ENCODE results near the gene MCC.

DNA sequence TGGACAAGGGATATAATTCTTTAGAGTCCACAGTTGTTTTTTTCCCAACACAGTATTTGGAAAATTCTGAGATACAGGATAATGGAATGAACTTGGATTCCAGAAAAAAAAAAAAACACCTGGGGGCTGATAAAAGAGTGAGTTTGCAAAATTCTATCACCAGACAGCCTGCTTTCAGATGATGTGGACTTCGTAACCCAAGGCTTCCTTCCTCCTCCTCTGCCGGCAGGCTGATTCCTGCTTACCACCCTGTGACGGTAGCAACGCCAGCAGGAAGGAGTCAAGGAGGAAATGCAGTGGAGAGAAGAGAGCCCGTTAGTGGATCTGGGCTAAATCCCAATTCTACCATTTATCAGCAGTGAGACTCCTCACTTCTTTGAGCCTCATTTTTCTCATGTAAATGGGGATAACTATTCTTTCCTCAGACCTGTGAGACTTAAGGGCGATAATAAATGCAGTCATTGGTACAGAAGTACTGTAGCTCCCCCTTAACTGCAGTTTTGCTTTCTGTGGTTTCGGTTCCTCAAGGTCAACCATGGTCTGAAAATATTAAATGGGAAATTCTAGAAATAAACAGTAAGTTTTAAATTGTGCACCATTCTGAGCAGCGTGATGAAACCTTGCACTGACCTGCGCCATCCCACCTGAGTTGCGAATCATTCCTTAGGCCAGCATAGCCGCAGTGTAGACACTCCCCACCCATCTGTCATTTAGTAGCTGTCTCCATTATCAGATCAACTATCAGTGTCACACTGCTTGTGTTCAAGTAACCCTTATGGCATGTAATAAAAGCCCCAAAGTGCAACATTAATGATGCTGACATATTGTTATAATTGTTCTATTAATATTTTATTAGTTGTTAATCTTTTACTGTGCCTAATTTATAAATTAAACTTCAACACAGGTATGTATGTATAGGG lies 440.3 kb downstream of the MCC start:
- TF ChIP-seq, protein P1, sequence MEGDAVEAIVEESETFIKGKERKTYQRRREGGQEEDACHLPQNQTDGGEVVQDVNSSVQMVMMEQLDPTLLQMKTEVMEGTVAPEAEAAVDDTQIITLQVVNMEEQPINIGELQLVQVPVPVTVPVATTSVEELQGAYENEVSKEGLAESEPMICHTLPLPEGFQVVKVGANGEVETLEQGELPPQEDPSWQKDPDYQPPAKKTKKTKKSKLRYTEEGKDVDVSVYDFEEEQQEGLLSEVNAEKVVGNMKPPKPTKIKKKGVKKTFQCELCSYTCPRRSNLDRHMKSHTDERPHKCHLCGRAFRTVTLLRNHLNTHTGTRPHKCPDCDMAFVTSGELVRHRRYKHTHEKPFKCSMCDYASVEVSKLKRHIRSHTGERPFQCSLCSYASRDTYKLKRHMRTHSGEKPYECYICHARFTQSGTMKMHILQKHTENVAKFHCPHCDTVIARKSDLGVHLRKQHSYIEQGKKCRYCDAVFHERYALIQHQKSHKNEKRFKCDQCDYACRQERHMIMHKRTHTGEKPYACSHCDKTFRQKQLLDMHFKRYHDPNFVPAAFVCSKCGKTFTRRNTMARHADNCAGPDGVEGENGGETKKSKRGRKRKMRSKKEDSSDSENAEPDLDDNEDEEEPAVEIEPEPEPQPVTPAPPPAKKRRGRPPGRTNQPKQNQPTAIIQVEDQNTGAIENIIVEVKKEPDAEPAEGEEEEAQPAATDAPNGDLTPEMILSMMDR (IDR thresholded peaks at IDR 0.05) = no peak
- no peak for TF ChIP-seq RNF2 (IDR thresholded peaks at IDR 0.05; ENCODE audit: borderline replicate concordance, low read depth)
- TF ChIP-seq EP300 (IDR thresholded peaks at IDR 0.05) = no peak
- no peak for TF ChIP-seq POLR2A (IDR thresholded peaks at IDR 0.05; ENCODE audit: low read length)
- TF ChIP-seq EHMT2 (IDR thresholded peaks at IDR 0.05; ENCODE audit: low read depth) = no peak

Data from A549 (cell line).